ENCODE results near the gene B4GALT1. TPM values are rescaled to one million over a fixed set of nuclear protein-coding genes. Genes with fewer than 3 reads are reported as not detected.
"Not testable (repeated sequence)": the region's sequence is repeated elsewhere in the genome, so short reads cannot be mapped to it uniquely, and the experiment has no call there.

The B4GALT1 gene
- total RNA-seq, 1 donor from 2014 or later = 14.1 TPM

DNA sequence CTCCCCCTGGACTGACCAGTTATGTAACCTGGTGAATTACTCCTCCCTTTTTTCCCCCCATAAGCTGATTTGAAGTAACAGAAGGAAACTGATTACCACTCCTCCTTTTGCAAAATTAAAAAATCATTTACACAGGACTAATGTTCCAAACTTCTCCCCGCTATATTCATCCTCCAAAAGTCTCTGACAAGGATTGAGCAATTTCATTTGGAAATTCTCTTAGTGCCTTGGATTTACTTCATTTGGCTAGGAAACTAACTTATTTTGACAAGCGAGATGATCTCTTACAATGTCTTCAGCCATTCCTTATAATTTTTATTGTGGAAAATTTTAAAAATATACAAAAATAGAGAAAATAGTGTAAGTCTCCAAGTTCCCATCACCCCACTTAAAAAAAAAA is 15.4 kb upstream of the B4GALT1 start:
- DNase-seq = no peak

GRCh38 chr9:33180526-33181184 is 13.5 kb upstream of the B4GALT1 start:
- DNase-seq = no peak

DNA sequence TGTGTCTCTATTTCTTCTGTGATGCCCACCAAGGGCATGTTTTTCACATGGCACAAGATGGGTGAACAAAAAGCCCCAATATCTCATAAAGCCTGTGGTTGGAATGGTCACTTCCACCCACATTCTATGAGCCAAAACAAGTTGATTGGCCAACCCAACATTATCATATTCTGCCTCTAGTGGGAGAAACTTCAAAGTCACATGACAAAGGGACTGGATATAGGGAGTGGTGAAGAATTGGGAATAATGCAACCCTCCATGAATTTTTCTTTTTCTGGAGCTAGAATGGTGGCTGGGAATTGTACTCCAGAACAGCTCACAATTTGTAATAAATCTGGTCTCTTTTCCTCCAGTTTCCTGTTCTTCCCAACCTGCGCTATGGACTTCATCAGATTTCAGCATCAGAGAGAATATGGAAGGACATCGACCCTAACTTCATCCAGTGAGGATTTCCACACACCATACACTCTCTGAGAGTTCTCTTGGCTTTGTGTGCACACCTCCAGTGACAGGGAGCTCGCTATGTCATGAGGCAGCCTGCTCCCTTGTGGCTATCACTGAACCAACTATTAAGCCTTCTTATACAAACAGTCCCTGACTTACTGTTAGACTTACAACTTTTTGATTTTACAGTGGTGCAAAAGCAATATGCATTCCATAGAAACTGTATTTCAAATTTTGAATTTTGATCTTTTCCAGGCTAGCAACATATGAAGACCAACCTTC is 12.0 kb upstream of the B4GALT1 start:
- no peak for DNase-seq

DNA sequence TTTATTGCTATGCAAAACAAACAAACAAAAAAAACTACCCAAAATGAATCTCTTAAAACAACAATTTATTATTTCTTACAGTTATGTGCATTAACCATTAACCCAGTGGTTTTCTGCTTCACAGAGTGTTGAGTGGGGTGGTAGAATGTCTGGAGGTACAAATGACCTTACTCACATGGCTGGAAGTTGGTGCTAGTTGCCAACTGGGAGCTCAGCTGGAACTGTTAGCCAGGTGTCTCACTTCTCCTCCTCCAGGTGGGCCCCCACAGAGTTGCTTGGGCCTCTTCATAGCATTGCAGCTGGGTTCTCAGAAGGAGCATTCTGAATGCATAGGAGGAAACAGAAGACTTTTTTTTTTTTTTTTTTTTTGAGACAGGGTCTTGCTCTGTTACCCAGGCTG is 10.5 kb upstream of the B4GALT1 start:
- no peak for DNase-seq

- DNase-seq = no peak
Observed at GRCh38 chr9:33177086-33177485, 9.9 kb upstream of the B4GALT1 start.

- DNase-seq = no peak
Observed at GRCh38 chr9:33175649-33176325, 8.7 kb upstream of the B4GALT1 start.

DNA sequence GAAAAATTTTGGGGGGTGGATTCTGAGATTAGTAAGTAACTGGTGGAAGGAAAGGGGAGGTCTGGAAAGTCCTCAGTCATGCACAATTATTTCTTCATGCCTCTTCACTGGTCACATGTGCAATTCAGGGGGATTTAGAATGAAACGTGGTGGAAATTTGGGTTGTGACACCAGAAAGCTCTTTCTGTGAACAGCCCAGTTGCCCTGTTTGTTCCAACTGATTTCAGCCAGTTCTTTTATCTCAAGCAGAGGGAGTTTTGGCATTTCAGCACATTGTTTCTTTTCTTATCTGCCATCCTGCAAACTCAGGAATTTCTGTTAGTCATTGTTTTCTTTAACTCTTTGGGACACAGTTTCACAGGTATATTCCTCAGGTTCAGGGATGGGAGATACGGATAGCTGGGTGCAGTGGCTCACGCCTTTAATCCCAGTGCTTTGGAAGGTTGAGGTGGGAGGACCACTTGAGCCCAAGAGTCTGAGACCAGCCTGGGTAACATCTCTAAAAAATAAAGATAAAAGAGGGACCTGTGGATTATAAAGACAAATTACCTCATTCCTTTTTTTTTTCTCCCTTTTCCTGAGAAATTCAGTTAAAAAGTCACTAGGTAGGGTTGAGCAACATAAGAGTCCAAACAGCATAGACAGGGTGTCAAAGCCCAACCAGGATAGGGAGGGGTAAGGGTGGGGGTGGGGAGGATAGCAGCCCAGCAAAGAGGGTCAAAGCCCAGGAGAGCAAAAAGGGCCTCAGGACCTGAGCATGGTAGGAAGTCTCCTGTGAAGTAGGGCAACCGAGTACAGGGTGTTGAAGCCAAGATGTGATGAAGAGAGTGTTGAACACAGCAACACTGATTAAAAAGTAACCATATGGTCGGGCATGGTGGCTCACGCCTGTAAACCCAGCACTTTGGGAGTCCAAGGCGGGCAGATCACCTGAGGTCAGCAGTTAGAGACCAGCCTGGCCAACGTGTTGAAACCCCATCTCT is 5.4 kb upstream of the B4GALT1 start:
- DNase-seq = peak; percentile 77

GRCh38 chr9:33170464-33171415 is 3.6 kb upstream of the B4GALT1 start:
- peak; percentile 57 for DNase-seq

DNA sequence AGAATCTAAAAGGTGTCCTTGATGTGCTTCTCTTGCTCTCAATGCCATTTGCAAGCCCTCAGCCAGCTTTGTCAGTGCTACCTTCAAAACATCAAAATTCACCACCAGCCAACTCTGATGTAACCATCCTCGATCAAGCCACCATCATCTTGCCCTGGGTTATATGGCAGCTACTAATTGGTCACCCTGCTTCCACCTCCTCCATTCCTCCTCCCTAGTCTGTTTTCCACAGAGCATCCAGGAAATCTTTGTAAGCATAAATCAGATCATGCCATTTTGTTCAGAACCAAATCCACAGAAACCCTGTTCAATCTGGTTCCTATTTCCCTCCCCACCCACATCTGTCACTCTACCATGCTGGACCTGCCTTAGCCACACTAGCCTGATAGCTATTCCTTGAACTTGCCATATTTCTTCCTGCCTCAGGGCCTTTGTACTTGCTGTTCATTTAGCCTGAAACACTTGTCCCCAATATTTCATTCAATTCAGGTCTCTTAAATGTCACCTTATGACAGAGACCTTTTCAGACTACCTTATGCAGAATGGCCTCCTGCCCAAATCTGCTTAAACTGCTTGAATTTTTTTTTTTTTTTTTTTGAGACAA is 1.9 kb upstream of the B4GALT1 start:
- no peak for DNase-seq

GRCh38 chr9:33167972-33168461 is 881 bp upstream of the B4GALT1 start:
- DNase-seq = no peak

DNA sequence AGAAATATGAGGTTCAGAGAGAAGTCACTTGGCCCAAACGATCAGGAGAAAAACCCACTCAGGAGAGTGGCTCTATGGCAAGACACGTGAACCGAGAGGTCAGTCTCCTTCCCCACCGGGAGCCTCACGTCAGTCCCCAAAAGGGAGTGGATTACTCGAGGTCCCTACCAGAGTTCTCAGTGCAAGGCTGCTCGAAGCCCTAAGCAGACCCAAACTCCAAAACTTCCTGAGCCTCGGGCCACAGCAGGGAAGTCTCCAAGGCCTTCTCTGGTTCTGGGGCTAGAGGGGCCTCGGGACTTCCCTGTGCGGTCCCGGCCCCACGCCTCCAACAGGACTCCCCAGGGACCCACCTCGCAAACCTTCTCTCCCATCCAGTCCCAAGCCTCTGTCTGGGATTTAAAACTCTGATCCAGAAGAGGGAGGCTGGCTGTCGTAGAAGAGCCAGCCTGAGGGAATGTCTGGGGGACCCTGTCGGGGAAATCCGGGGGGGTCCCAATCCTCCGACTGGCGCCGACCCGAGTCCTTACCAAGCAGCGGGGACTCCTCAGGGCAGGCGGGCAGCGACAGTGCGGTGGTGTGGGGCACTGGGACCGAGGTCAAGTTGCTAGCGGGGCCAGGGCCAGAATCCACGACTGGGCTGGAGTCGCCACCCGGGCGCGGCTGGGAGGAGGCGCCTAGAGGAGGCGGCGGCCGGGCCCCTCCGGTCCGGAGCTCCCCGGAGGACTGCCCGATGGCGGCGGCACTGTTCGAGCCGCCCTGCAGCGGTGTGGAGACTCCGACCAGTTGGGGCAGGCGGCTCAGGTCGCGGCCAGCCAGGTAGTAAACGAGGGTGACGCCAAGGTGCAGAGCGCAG is 679 bp downstream of the B4GALT1 start:
- DNase-seq = peak; percentile 41

DNA sequence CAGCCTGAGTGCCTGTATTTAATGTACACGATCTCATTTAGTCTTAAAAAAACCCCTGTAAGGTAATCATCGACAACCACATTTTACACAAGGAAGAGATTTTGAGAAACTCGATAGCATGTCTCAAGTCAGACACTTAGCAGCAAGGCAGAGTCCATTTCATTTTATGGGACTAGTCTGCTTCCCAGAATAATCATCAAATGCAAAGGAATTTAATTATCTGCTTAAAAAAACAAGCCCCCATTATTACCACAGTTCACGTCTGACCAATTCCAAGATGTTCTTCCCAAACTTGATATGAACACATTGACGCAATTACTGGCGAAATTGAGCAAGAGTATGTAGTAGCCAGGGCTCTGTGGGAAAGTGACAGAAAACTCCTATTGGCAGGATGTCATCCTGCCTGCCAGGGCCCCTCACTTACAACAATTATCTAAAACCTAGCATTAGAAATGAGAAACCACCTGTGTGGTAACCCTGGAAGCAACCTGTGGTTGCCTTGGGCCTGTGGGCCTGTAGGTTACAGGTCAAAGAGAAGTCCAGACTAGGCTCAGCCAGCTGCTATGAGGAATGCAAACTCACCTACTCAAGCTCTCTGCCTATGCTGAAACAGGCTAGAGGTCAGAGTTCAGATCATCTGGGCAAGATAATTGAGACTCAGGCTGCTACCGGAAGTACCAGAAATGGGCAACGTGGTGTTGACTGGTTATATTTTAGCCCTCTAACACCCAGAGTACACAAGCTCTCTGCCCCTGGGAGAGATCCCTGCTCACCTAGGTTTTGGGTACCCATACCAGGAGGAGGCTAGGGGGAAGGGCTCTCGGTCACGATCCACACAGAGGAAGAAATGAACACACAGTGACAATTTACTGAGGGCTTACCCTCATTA is 1.6 kb downstream of the B4GALT1 start:
- DNase-seq = peak; percentile 41

DNA sequence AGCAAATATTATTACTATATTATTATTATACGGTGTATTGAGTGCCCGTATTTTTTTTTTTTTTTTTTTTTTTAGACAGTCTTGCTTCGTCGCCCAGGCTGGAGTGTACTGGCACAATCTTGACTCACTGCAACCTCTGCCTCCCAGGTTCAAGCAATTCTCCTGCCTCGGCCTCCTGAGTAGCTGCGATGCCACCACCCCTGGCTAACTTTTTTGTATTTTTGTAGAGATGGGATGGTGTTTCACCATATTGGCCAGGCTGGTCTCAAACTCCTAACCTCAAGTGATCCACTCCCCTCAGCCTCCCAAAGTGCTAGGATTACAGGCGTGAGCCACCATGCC is 2.2 kb downstream of the B4GALT1 start:
- not testable (repeated sequence) for DNase-seq

GRCh38 chr9:33164138-33164809 is 2.9 kb downstream of the B4GALT1 start:
- DNase-seq = no peak

- no peak for DNase-seq
Observed at GRCh38 chr9:33163433-33164137, 3.6 kb downstream of the B4GALT1 start.

- DNase-seq = no peak
Observed at GRCh38 chr9:33162721-33163311, 4.3 kb downstream of the B4GALT1 start.

DNA sequence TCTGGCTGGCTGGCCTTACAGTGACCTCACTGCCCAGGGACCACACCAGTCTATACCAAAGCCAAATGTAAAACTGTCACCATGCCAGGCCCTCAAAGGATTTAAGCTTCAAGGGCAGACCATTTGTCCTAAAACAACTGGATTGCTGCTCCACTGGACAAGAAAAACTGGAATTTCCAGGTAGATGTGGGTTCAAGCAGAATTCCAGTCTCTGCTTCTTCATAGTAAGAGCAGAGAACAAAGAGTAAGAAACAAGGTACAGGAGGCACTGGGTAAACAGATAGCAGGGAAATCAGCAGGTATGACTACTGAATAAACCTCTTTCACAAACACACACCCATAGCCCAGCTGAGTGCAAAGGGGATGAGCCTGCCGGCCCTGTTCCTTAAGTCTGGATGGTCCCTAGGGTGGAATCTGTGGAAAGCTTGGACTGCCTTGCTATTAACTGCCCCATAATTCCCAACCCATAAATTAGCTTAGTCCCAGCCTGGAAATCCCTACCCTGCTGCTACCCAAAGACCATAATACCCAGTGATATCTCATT is 5.5 kb downstream of the B4GALT1 start:
- no peak for DNase-seq
